H9 (cell line): ENCODE measurements around the gene RPS21. TPM values are rescaled to one million over a fixed set of nuclear protein-coding genes. Genes with fewer than 3 reads are reported as not detected.

ENCODE experiments used
- DNase-seq: peaks from one replicate; pipeline ENCODE4 v3.0.0-alpha.2; 2017
- H2AFZ ChIP-seq: one replicate; pipeline ENCODE4 v1.6.1; 2013; ENCODE audit warnings: mild to moderate bottlenecking, low read length, control low read depth, moderate library complexity
- H2AK5ac ChIP-seq: 2 replicates; pipeline ENCODE4 v1.6.1; 2013; ENCODE audit warnings: low read length, control low read depth, mixed read lengths; ENCODE audit not compliant: insufficient read length
- H2BK120ac ChIP-seq: one replicate; pipeline ENCODE4 v1.6.1; 2013; ENCODE audit warnings: low read depth, mild to moderate bottlenecking, low read length, control low read depth, inconsistent platforms; ENCODE audit not compliant: poor library complexity, severe bottlenecking
- H2BK12ac ChIP-seq: 2 replicates; pipeline ENCODE4 v1.6.1; 2013; ENCODE audit warnings: low read length, control low read depth, mixed read lengths, low read depth; ENCODE audit not compliant: insufficient read length
- H2BK15ac ChIP-seq: 2 replicates; pipeline ENCODE4 v1.6.1; 2013; ENCODE audit warnings: low read depth, low read length, control low read depth
- H2BK20ac ChIP-seq: one replicate; pipeline ENCODE4 v1.6.1; 2013; ENCODE audit warnings: low read depth, mild to moderate bottlenecking, low read length, control low read depth, inconsistent platforms; ENCODE audit not compliant: poor library complexity, severe bottlenecking
- H2BK5ac ChIP-seq: 2 replicates; pipeline ENCODE4 v1.6.1; 2013; ENCODE audit warnings: low read length, control low read depth, mixed read lengths; ENCODE audit not compliant: insufficient read length
- H3K14ac ChIP-seq: 2 replicates; pipeline ENCODE4 v1.6.1; 2013; ENCODE audit warnings: low read length, control low read depth; ENCODE audit not compliant: insufficient read depth
- H3K18ac ChIP-seq: 2 replicates; pipeline ENCODE4 v1.6.1; 2013; ENCODE audit warnings: low read depth, mild to moderate bottlenecking, mixed read lengths, low read length, control low read depth; ENCODE audit not compliant: insufficient read length
- H3K23ac ChIP-seq: 2 replicates; pipeline ENCODE4 v1.6.1; 2013; ENCODE audit warnings: low read length, control low read depth, mixed read lengths, low read depth; ENCODE audit not compliant: insufficient read length
- H3K23me2 ChIP-seq: 2 replicates; pipeline ENCODE4 v1.6.1; 2013; ENCODE audit warnings: low read depth, mild to moderate bottlenecking, mixed read lengths, low read length, control low read depth; ENCODE audit not compliant: insufficient read length, poor library complexity, severe bottlenecking
- H3K27ac ChIP-seq: 2 replicates; pipeline ENCODE4 v1.5.1; 2013; ENCODE audit warnings: low read length, control low read depth, mixed read lengths, low read depth; ENCODE audit not compliant: insufficient read length
- H3K27me3 ChIP-seq: 2 replicates; pipeline ENCODE4 v1.6.1; 2013; ENCODE audit warnings: low read length, control low read depth, inconsistent platforms; ENCODE audit not compliant: insufficient read depth
- H3K4ac ChIP-seq: 2 replicates; pipeline ENCODE4 v1.6.1; 2013; ENCODE audit warnings: low read depth, mild to moderate bottlenecking, control low read depth, inconsistent platforms, low read length, moderate library complexity
- H3K4me1 ChIP-seq: 2 replicates; pipeline ENCODE4 v1.6.1; 2013; ENCODE audit warnings: low read length, control low read depth, inconsistent platforms; ENCODE audit not compliant: insufficient read depth
- H3K4me2 ChIP-seq: 2 replicates; pipeline ENCODE4 v1.6.1; 2013; ENCODE audit warnings: low read length, control low read depth, mixed read lengths; ENCODE audit not compliant: insufficient read length, insufficient read depth
- H3K56ac ChIP-seq: 2 replicates; pipeline ENCODE4 v1.6.1; 2013; ENCODE audit warnings: low read depth, mild to moderate bottlenecking, mixed read lengths, low read length, control low read depth; ENCODE audit not compliant: insufficient read length
- H3K79me1 ChIP-seq: 2 replicates; pipeline ENCODE4 v1.6.1; 2013; ENCODE audit warnings: low read depth, mild to moderate bottlenecking, moderate library complexity, low read length, control low read depth, inconsistent platforms; ENCODE audit not compliant: insufficient read depth, poor library complexity, severe bottlenecking
- H3K79me2 ChIP-seq: 2 replicates; pipeline ENCODE4 v1.6.1; 2013; ENCODE audit warnings: low read length, control low read depth, inconsistent platforms; ENCODE audit not compliant: insufficient read depth
- H3K9ac ChIP-seq: 2 replicates; pipeline ENCODE4 v1.6.1; 2013; ENCODE audit warnings: low read length, control low read depth, mixed read lengths; ENCODE audit not compliant: insufficient read length; ENCODE audit errors: extremely low read depth
- H3K9me3 ChIP-seq: one replicate; pipeline ENCODE4 v1.6.1; 2013; ENCODE audit warnings: low read depth, low read length, inconsistent platforms; ENCODE audit not compliant: control insufficient read depth
- H3T11ph ChIP-seq: one replicate; pipeline ENCODE4 v1.6.1; 2013; ENCODE audit warnings: mild to moderate bottlenecking, low read length, control low read depth, inconsistent platforms
- H4K20me1 ChIP-seq: one replicate; pipeline ENCODE4 v1.6.1; 2013; ENCODE audit not compliant: control insufficient read depth, insufficient read length, insufficient read depth
- H4K5ac ChIP-seq: 2 replicates; pipeline ENCODE4 v1.6.1; 2013; ENCODE audit warnings: low read depth, mild to moderate bottlenecking, mixed read lengths, low read length, control low read depth; ENCODE audit not compliant: insufficient read length
- H4K8ac ChIP-seq: replicated peaks from 2 replicates; pipeline ENCODE4 v1.6.1; 2013; ENCODE audit warnings: low read length, control low read depth, mixed read lengths, low read depth; ENCODE audit not compliant: insufficient read length
- H4K91ac ChIP-seq: 2 replicates; pipeline ENCODE4 v1.6.1; 2013; ENCODE audit warnings: low read depth, mild to moderate bottlenecking, moderate library complexity, mixed read lengths, low read length, control low read depth; ENCODE audit not compliant: insufficient read length
- H3K27ac Mint-ChIP-seq, 3 experiments: 2 replicates in 2 of 3; 3 replicates in 1 of 3; pipeline ENCODE4 v1.8.0; 2020 to 2021; ENCODE audit warnings: mixed read lengths in 3 of 3, mild to moderate bottlenecking in 1 of 3, moderate library complexity in 1 of 3
- H3K27me3 Mint-ChIP-seq: 2 replicates; pipeline ENCODE4 v1.8.0; 2021; ENCODE audit warnings: low read depth, mild to moderate bottlenecking, moderate library complexity, mixed read lengths
- H3K36me3 Mint-ChIP-seq, 3 experiments: 2 replicates in 2 of 3; 3 replicates in 1 of 3; pipeline ENCODE4 v1.8.0; 2020 to 2021; ENCODE audit warnings: low read depth in 3 of 3, mixed read lengths in 3 of 3; ENCODE audit not compliant: insufficient read depth in 1 of 3
- H3K4me1 Mint-ChIP-seq, 2 experiments: 2 replicates each; pipeline ENCODE4 v1.8.0; 2020; ENCODE audit warnings: mixed read lengths in 2 of 2
- H3K4me3 Mint-ChIP-seq, 2 experiments: 2 replicates in 1 of 2; 3 replicates in 1 of 2; pipeline ENCODE4 v1.8.0; 2020 to 2021; ENCODE audit warnings: mild to moderate bottlenecking in 2 of 2, mixed read lengths in 2 of 2, moderate library complexity in 1 of 2
- H3K9me3 Mint-ChIP-seq, 2 experiments: 2 replicates in 1 of 2; 3 replicates in 1 of 2; pipeline ENCODE4 v1.8.0; 2020; ENCODE audit warnings: mild to moderate bottlenecking in 2 of 2, mixed read lengths in 2 of 2, moderate library complexity in 1 of 2
- CTCF ChIP-seq: fragments of 200-600 bp; sonication (generic); conservative IDR thresholded peaks from 3 replicates; pipeline ENCODE4 v1.8.0; 2021; ENCODE audit warnings: antibody characterized with exemption, mild to moderate bottlenecking
- WGBS: extraction: QIAGEN DNeasy Blood & Tissue Kit; methylation state at CpG from one replicate; pipeline ENCODE4 v1.1.7; 2013; ENCODE audit warnings: missing lambda C conversion rate, low lambda C conversion rate, mixed read lengths; ENCODE audit not compliant: insufficient read length; ENCODE audit errors: extremely low coverage; 5-methylcytosine and 5-hydroxymethylcytosine counted together
- total RNA-seq: library from RNA; stranded (reverse); gene quantifications from 2 replicates; pipeline ENCODE4 v1.2.1, GENCODE V29; 2021

Gene RPS21
- total RNA-seq, 1 experiment from 2014 or later = 1,715 TPM

- peaks cover 17% of the 10 kb centered on the region for H3K23me2 ChIP-seq
- H4K91ac ChIP-seq = no peak overlapping the region
- H3K9ac ChIP-seq = no peak overlapping the region
- Mint-ChIP-seq H3K4me1 (peaks cover 24 to 29% of the 10 kb centered on the region in 2 experiments), H3K27ac (no peak overlapping the region), H3K9me3 (peaks cover 2 to 10% of the 10 kb centered on the region in 2 experiments), H3K36me3 (peaks cover 0 to 11% (median 5%) of the 10 kb centered on the region in 3 experiments; a peak in 6 of 7 replicates), H3K4me3 (no peak overlapping the region; a peak in 1 of 5 replicates), H3K27me3 (peaks cover 2% of the 10 kb centered on the region; the same call in 1 of the 2 replicates)
- H3T11ph ChIP-seq = no peak overlapping the region
- H2BK20ac ChIP-seq = no peak overlapping the region
- no peak overlapping the region for H3K23ac ChIP-seq
- no peak overlapping the region for H3K56ac ChIP-seq
- no peak overlapping the region for H3K4ac ChIP-seq
- H4K5ac ChIP-seq = no peak overlapping the region
- no peak overlapping the region for H4K8ac ChIP-seq
- no peak overlapping the region for H2BK120ac ChIP-seq
- H3K18ac ChIP-seq = no peak overlapping the region
- no peaks in the 10 kb centered on the region for H4K20me1 ChIP-seq
- DNase-seq = no peak
- no peak overlapping the region for H3K4me2 ChIP-seq
- TF ChIP-seq CTCF = no peak
- H3K4me1 ChIP-seq = peaks cover 6% of the 10 kb centered on the region; the same call in 1 of the 2 replicates
- no peak overlapping the region for H3K27ac ChIP-seq
- no peaks in the 10 kb centered on the region for H3K9me3 ChIP-seq
- H3K79me2 ChIP-seq = peaks cover 6% of the 10 kb centered on the region; the same call in 1 of the 2 replicates
- no CpG with 5 or more reads among the region's 4 CpGs for WGBS
- 0 out of 2 replicates have a peak overlapping the region, but pooled peaks have one; percentile 9 for H3K14ac ChIP-seq
- H2AFZ ChIP-seq = no peak overlapping the region
- H2BK12ac ChIP-seq = no peak overlapping the region
- no peak overlapping the region for H2AK5ac ChIP-seq
- no peak overlapping the region for H2BK5ac ChIP-seq
- H3K27me3 ChIP-seq = no peaks in the 10 kb centered on the region
- H2BK15ac ChIP-seq = no peak overlapping the region
- peaks cover 1% of the 10 kb centered on the region for H3K79me1 ChIP-seq
Measured at GRCh38 chr20:62369815-62370114, 17.1 kb upstream of the RPS21 start.
